Ascending aorta (tissue), 2 donors: ENCODE measurements around the gene ATXN10. TPM values are rescaled to one million over a fixed set of nuclear protein-coding genes. Genes with fewer than 3 reads are reported as not detected.
A peak's percentile ranks its signal among the peaks of the same experiment; 100 is the strongest.

ENCODE experiments used
- DNase-seq, 2 donors: peaks; one replicate each; pipeline ENCODE4 v3.0.0-alpha.2; 2019; ENCODE audit warnings: low spot score in 2 of 2
- H3K27ac ChIP-seq, 2 donors: fragments of 200-600 bp; sonication (generic); one replicate each; pipeline ENCODE4 v1.5.1; 2016 to 2017; ENCODE audit warnings: mild to moderate bottlenecking in 1 of 2
- H3K27me3 ChIP-seq: fragments of 200-600 bp; sonication (generic); one replicate; pipeline ENCODE4 v1.5.1; 2017
- H3K36me3 ChIP-seq, 2 donors: fragments of 200-600 bp; sonication (generic); one replicate each; pipeline ENCODE4 v1.5.1; 2016
- H3K4me1 ChIP-seq, 2 donors: fragments of 200-600 bp; sonication (generic); one replicate each; pipeline ENCODE4 v1.5.1; 2016 to 2017; ENCODE audit warnings: mild to moderate bottlenecking in 1 of 2
- H3K4me3 ChIP-seq, 2 donors: fragments of 200-600 bp; sonication (generic); one replicate each; pipeline ENCODE4 v1.5.1; 2016 to 2017; ENCODE audit warnings: mild to moderate bottlenecking in 1 of 2
- H3K9me3 ChIP-seq, 2 donors: fragments of 200-600 bp; sonication (generic); one replicate each; pipeline ENCODE4 v1.5.1; 2016
- CTCF ChIP-seq, 3 experiments: fragments of 200-600 bp in 2 of 3; fragments of 450-650 bp in 1 of 3; sonication (generic) in 2 of 3; IDR thresholded peaks; one replicate each; pipeline ENCODE4 v1.5.1; 2016 to 2019; ENCODE audit warnings: antibody characterized with exemption in 3 of 3, mild to moderate bottlenecking in 1 of 3, moderate library complexity in 1 of 3
- intact Hi-C: fragments of 100-400 bp; cut with DNase I; formaldehyde crosslinking; loops from one replicate; pipeline ENCODE4 v1.15.1; 2023
- total RNA-seq: library from RNA; depleted of rRNA; stranded (reverse); fragments of >200 nt; gene quantifications from one replicate; pipeline ENCODE4 v1.1.0, GENCODE V29; 2016

The ATXN10 gene
- total RNA-seq, 1 donor from 2014 or later, result 82.1 TPM

DNA sequence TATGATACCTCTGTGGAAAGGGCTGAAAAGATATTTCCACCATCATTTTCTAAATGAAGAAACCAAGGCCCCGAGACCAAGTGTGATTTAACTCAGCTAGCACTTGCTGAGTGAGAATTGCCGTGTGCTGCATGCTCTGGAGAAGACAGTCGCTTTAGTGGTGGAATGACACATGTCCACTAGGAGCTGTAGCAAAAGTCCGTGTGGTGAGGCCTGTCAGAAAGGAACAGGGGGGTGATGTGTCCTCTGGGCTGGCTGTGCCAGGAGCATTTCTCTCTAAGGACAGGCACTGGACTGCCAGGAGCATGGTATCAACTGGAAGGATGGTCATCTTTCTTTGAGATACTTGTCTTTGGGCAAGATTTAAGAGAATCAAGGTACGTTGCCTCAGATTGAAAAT is 72.8 kb downstream of the ATXN10 start:
- H3K36me3 ChIP-seq, result peaks cover 15 to 27% of the 10 kb centered on the region in 2 donors
- no peaks in the 10 kb centered on the region for H3K27me3 ChIP-seq
- H3K27ac ChIP-seq, result peak overlapping the region; percentile 75 to 90
- H3K4me3 ChIP-seq, result no peak overlapping the region
- DNase-seq, result no peak
- no peaks in the 10 kb centered on the region for H3K9me3 ChIP-seq
- intact Hi-C loops, result no loop called here
- TF ChIP-seq CTCF (IDR thresholded peaks at IDR 0.05), result no peak
- peaks cover 3 to 33% of the 10 kb centered on the region in 2 donors for H3K4me1 ChIP-seq

- H3K36me3 ChIP-seq, result peaks cover 0 to 5% of the 10 kb centered on the region in 2 donors
- no peaks in the 10 kb centered on the region for H3K9me3 ChIP-seq
- no peak overlapping the region for H3K4me3 ChIP-seq
- no peaks in the 10 kb centered on the region for H3K27me3 ChIP-seq
- DNase-seq, result no peak
- no peak overlapping the region for H3K27ac ChIP-seq
- no peak for TF ChIP-seq CTCF (IDR thresholded peaks at IDR 0.05)
- H3K4me1 ChIP-seq, result no peaks in the 10 kb centered on the region
- intact Hi-C loops, result no loop called here
These were observed 79.0 kb downstream of the ATXN10 start for GRCh38 chr22:45750626-45751025.

DNA sequence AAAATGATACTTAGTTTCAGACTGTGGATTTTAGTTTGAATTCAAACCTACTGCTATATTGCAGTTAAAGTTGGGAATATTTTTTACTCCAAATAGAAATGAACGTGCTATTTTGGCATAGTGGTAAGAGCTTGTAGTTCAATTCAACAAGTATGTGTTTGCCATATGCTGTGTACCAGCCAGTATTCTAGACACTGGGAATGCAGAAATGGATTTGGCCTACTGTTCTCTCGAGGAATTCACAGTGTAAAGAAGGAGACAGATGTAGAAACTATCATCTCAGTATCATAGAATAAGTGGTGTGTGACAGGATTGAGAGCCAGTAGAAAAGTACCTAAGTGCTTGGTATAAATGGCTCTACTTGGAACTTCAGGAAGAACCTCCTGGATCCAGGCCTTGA is 80.4 kb downstream of the ATXN10 start:
- peaks cover 3 to 4% of the 10 kb centered on the region in 2 donors for H3K4me1 ChIP-seq
- intact Hi-C loops, result no loop called here
- H3K27me3 ChIP-seq, result no peaks in the 10 kb centered on the region
- H3K4me3 ChIP-seq, result no peak overlapping the region
- peaks cover 0 to 5% of the 10 kb centered on the region in 2 donors for H3K36me3 ChIP-seq
- no peak for TF ChIP-seq CTCF (IDR thresholded peaks at IDR 0.05)
- no peaks in the 10 kb centered on the region for H3K9me3 ChIP-seq
- DNase-seq, result no peak
- H3K27ac ChIP-seq, result peak overlapping the region in 1 of 2 donors; percentile 12

GRCh38 chr22:45754822-45755221 is 83.2 kb downstream of the ATXN10 start:
- Histone ChIP-seq H3K36me3 (peaks cover 0 to 5% of the 10 kb centered on the region in 2 donors), H3K9me3 (no peaks in the 10 kb centered on the region), H3K27ac (peak overlapping the region in 1 of 2 donors; percentile 43), H3K4me1 (peaks cover 3 to 14% of the 10 kb centered on the region in 2 donors), H3K27me3 (no peaks in the 10 kb centered on the region), H3K4me3 (no peak overlapping the region)
- intact Hi-C loops, result loop anchor here (5.0 kb wide), 1 partner anchor 108 kb away; no protein-coding TSS in a partner anchor
- TF ChIP-seq CTCF (IDR thresholded peaks at IDR 0.05), result no peak
- DNase-seq, result no peak

DNA sequence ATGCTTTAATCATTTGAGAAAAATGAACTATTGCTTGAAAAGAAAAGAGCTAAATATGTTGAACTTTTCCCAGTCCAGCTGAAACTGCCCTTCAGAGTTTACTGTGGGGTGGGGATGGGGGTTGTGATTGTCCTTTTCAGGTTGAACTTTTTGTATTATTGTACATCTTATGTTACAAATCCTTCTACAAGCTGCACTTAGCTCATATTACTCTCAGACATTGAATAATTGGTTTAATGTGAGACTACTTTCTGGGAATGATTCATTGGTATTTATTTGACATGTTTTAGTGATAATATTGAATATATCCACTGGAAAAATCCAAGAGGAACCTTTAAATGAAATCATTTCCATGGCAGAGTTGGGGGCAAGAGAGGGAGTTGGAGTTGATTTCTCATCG is 84.9 kb downstream of the ATXN10 start:
- DNase-seq, result no peak
- H3K9me3 ChIP-seq, result no peaks in the 10 kb centered on the region
- TF ChIP-seq CTCF (IDR thresholded peaks at IDR 0.05), result no peak
- H3K4me1 ChIP-seq, result peaks cover 3 to 14% of the 10 kb centered on the region in 2 donors
- no peaks in the 10 kb centered on the region for H3K27me3 ChIP-seq
- intact Hi-C loops, result loop anchor here (5.0 kb wide), 1 partner anchor 109 kb away; no protein-coding TSS in a partner anchor
- no peaks in the 10 kb centered on the region for H3K36me3 ChIP-seq
- peak overlapping the region; percentile 50 to 64 for H3K27ac ChIP-seq
- H3K4me3 ChIP-seq, result peak overlapping the region in 1 of 2 donors; percentile 23

DNA sequence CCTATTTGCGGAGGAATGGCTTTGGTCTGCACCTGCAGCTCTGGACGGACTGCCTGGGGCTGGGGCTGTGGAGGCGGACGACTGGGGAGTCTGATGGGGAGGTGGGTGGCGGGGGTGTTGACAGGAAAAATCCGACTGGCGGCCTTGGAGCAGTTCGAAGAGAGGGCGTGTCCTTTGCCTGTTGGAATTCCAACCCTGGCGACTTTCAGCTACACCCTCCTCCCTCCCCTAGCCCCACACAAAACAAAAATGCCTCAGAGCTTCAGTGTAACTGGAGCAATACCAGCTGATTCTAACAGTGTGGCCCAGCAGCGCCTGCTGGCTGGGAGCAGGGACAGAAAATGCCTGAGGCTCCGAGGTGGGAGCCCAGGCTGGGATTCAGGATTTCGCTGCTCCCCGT is 85.4 kb downstream of the ATXN10 start:
- no peaks in the 10 kb centered on the region for H3K9me3 ChIP-seq
- H3K36me3 ChIP-seq, result no peaks in the 10 kb centered on the region
- H3K4me1 ChIP-seq, result peaks cover 3 to 14% of the 10 kb centered on the region in 2 donors
- peak in 1 of 2 donors; percentile 69 for DNase-seq
- H3K4me3 ChIP-seq, result peak overlapping the region; percentile 23 to 27
- intact Hi-C loops, result loop anchor here (5.0 kb wide), 1 partner anchor 110 kb away; no protein-coding TSS in a partner anchor
- no peaks in the 10 kb centered on the region for H3K27me3 ChIP-seq
- H3K27ac ChIP-seq, result peak overlapping the region; percentile 50 to 64
- peak in 2 of 3 experiments; percentile 34 to 59 for TF ChIP-seq CTCF (IDR thresholded peaks at IDR 0.05)
